ENCODE data around the gene GDAP1L1. TPM values are rescaled to one million over a fixed set of nuclear protein-coding genes. Genes with fewer than 3 reads are reported as not detected.

Gene GDAP1L1
- total RNA-seq, 4 donors from 2014 or later: not detected

DNA sequence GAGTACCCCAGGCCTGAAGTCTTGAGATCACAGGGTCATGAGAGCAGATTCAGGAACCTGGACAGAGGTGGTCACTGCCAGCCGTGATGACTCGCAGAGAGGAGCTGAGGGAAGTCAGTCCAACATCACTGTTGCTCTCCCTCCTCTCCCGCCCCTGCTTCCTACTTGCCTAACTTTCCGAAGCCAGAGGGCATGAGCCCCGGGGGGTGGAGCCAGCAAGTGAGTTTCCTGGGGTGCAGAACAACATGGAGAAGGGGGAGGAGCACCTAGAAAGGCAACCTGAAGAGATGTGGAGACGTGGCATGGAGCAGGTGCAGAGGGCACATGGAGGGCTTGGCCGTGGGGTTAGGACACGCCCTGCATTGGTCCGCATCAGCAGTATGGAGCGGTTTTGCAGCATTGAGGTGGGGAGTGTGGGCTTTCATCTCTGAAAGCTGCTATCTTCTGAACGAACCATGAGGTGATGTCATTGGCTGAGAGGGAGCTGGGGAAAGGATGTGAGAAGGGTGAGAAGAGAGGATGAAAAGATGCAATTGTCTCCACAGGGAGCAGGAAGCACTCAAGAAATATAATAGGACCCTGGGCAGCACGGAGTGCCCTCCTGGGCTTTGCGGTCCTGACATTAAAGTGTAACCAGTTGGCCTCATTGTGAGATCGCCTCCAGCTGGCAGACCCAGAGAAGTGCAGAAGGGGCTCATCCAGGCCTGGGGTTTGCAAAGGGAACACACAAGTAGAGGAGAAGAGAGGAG, 25.0 kb downstream of the GDAP1L1 start:
- ATAC-seq (no peak), DNase-seq (no peak)
- no peak for TF ChIP-seq POLR2A (IDR thresholded peaks at IDR 0.05)
- TF ChIP-seq, protein P1, sequence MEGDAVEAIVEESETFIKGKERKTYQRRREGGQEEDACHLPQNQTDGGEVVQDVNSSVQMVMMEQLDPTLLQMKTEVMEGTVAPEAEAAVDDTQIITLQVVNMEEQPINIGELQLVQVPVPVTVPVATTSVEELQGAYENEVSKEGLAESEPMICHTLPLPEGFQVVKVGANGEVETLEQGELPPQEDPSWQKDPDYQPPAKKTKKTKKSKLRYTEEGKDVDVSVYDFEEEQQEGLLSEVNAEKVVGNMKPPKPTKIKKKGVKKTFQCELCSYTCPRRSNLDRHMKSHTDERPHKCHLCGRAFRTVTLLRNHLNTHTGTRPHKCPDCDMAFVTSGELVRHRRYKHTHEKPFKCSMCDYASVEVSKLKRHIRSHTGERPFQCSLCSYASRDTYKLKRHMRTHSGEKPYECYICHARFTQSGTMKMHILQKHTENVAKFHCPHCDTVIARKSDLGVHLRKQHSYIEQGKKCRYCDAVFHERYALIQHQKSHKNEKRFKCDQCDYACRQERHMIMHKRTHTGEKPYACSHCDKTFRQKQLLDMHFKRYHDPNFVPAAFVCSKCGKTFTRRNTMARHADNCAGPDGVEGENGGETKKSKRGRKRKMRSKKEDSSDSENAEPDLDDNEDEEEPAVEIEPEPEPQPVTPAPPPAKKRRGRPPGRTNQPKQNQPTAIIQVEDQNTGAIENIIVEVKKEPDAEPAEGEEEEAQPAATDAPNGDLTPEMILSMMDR (IDR thresholded peaks at IDR 0.05 in 4 of 5, conservative IDR thresholded peaks at IDR 0.05 in 1 of 5): no peak
- no peaks in the 10 kb centered on the region for H3K27me3 ChIP-seq
- H3K27ac ChIP-seq: no peak overlapping the region
- no peak overlapping the region for H3K4me3 ChIP-seq
- intact Hi-C loops (cut with DNase I; ENCODE audit: low total_unique reads) (no loop called here), in situ Hi-C loops (cut with MboI; ENCODE audit: low sequenced_read_pairs in 4 of 4) (no loop called here)
- H3K36me3 ChIP-seq: no peaks in the 10 kb centered on the region
- H3K4me1 ChIP-seq: no peaks in the 10 kb centered on the region
- H3K9me3 ChIP-seq: no peaks in the 10 kb centered on the region

DNA sequence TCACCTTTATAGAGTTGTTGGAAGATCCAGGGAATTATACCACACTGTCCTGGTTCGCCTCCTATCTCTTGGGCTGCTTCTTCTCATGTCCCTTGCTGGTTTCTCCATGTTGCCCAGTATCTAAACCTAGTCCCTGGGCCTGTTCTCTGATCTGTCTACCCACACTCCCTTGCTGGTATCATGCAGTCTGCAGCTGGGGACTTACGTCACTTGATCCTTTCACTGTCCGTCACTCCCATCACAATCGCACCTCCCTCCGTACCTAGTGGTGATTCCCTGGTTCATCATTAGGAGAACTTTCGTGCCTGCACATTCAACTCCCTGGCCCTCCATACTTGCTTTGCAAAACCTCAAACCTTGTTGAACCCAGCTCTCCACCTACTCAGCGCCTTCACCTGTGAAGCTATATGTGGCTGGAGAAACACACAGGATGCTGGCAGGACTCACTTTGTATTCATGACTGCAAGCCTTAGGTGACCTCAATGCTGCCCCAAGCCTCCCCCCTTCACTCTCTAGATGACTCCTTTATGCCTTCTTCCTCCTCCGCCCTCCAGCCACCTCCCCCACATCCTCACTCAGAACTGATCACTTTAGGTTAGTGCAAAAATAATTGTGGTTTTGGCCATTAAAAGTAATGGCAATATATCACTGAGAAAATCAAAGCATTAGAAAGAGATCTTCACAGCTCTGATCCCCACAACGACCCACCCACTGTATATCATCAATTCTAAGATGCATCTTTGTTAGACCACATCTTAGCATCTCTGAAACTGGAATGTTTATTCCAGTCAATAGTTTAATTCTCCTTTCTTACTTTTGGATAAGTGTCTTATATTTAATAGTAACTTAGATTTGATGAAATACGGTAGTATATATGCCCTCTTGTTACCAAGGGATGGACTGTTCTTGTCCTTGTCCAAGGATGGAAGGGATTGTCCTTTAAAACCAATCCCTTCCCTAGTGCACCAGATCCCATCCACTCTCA, 26.4 kb downstream of the GDAP1L1 start:
- Histone ChIP-seq H3K27ac (no peak overlapping the region), H3K4me3 (no peak overlapping the region), H3K9me3 (no peaks in the 10 kb centered on the region), H3K4me1 (no peaks in the 10 kb centered on the region), H3K36me3 (no peaks in the 10 kb centered on the region), H3K27me3 (no peaks in the 10 kb centered on the region)
- ATAC-seq (no peak), DNase-seq (no peak)
- TF ChIP-seq, protein P1 (IDR thresholded peaks at IDR 0.05 in 4 of 5, conservative IDR thresholded peaks at IDR 0.05 in 1 of 5): no peak
- TF ChIP-seq POLR2A (IDR thresholded peaks at IDR 0.05): no peak
- in situ Hi-C loops (cut with MboI; ENCODE audit: low sequenced_read_pairs in 4 of 4) (no loop called here), intact Hi-C loops (cut with DNase I; ENCODE audit: low total_unique reads) (no loop called here)

DNA sequence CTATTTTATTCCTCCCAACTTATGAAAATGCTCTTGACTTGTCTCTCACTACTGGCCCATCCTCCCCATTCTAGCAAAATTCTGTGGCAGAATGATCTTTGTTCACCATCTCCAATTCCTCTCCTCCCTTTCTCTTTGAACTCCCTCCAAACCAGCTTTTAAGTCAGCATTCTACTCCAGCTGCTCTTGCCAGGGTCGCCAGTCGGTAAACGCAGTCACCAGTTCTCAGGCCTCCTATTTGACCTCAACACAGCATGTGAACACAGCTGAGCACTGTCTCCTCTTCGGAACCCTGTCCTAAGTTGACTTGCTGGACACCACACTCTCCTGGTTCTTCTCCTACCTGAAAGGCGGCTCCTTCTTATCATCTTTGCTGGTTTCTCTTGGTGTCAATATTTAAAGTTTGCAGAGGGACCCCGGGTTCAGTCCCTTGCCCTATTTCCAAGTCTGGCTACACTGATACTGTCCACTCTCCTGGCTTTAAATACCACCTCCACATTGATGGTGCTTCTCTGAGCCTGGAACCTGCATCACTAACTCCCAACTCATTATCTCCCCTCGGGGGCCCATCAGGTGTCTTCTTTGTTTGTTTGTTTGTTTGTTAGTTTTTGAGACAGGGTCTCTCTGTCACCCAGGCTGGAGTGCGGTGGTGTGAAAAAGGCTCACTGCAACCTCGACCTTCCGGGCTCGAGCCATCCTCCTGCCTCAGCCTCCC, 27.4 kb downstream of the GDAP1L1 start:
- intact Hi-C loops (cut with DNase I; ENCODE audit: low total_unique reads) (no loop called here), in situ Hi-C loops (cut with MboI; ENCODE audit: low sequenced_read_pairs in 4 of 4) (no loop called here)
- ATAC-seq (no peak), DNase-seq (no peak)
- Histone ChIP-seq H3K27me3 (no peaks in the 10 kb centered on the region), H3K27ac (no peak overlapping the region), H3K9me3 (no peaks in the 10 kb centered on the region), H3K4me3 (no peak overlapping the region), H3K4me1 (no peaks in the 10 kb centered on the region), H3K36me3 (no peaks in the 10 kb centered on the region)
- TF ChIP-seq, protein P1 (IDR thresholded peaks at IDR 0.05 in 4 of 5, conservative IDR thresholded peaks at IDR 0.05 in 1 of 5): no peak
- TF ChIP-seq POLR2A (IDR thresholded peaks at IDR 0.05): no peak

DNA sequence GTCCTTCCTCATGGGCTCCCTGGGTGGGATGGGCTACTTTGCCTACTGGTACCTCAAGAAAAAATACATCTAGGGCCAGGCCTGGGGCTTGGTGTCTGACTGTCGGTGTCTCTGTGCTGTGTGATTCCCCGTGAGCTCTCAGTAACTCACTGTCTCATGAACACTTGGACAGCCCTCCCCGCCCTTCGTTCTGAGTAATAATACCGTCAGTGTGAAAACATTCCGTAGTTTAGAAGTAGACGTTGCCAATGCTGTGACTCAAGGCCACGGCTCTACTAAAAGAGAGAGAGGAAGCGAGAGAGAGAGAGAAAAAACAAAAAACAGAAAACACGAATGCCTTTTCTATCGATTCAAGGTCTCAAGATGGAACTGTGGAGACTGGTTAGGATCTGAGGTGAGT, 32.1 kb downstream of the GDAP1L1 start:
- Histone ChIP-seq H3K27me3 (no peaks in the 10 kb centered on the region), H3K27ac (no peak overlapping the region), H3K4me1 (no peaks in the 10 kb centered on the region), H3K9me3 (no peaks in the 10 kb centered on the region), H3K4me3 (no peak overlapping the region), H3K36me3 (no peaks in the 10 kb centered on the region)
- TF ChIP-seq, protein P1 (IDR thresholded peaks at IDR 0.05 in 4 of 5, conservative IDR thresholded peaks at IDR 0.05 in 1 of 5): no peak
- TF ChIP-seq POLR2A (IDR thresholded peaks at IDR 0.05): no peak
- intact Hi-C loops (cut with DNase I; ENCODE audit: low total_unique reads): no loop called here
- in situ Hi-C loops (cut with MboI; ENCODE audit: low sequenced_read_pairs in 4 of 4): no loop called here
- ATAC-seq (no peak), DNase-seq (no peak)
